Activated CD8-positive, alpha-beta memory T cell treated with anti-CD3 and anti-CD28 coated beads for 4 hours (primary cell): Measurements from ENCODE around the gene IGFL1.
"Not testable (repeated sequence)": the region's sequence is repeated elsewhere in the genome, so short reads cannot be mapped to it uniquely, and the experiment has no call there.

Experiments used
- DNase-seq, 2 donors: peaks; one replicate each; pipeline ENCODE4 v3.0.0-alpha.2; 2020; ENCODE audit warnings: low read depth in 2 of 2

IGFL1 gene

DNA sequence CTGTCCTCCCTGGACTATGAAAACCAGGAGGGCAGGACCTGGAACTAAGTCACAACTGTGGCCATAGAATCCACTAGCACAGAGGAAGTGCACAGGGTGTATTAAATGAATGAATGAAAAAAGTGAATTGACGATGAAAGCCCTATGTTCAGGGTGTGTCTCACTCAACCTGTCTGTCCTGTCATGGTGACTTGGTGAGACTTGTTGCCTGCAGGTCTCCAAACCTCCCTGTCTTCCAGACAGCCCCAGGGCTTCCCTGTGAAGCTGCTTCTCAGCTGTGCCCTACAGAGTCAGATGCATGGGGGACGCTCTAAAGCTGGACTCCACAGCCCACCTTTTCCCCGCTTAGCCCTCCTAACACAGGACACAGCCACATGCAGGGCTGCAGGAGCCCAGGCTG is 4.8 kb upstream of the IGFL1 start:
- no peak for DNase-seq

DNA sequence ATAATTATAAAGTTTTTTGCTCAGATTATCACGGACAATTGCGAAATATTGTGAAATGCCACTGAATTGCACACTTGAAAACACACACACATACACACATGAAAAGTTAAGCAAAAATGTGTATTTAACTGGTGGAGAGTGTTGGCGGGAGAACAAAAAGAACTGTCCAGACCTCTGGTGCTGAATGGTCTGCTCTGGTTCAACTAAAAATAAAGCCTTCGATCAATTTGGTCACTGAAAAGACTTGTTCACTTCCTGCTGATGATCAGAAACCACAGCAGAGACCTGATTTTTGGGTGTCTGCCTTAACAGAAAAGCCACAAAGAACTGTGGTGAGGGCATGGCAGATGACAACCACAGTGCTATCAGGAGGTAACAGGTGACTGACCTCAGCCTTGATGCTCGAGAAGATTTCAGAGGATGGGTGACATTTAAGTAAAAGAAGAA is 4.0 kb upstream of the IGFL1 start:
- no peak for DNase-seq

DNA sequence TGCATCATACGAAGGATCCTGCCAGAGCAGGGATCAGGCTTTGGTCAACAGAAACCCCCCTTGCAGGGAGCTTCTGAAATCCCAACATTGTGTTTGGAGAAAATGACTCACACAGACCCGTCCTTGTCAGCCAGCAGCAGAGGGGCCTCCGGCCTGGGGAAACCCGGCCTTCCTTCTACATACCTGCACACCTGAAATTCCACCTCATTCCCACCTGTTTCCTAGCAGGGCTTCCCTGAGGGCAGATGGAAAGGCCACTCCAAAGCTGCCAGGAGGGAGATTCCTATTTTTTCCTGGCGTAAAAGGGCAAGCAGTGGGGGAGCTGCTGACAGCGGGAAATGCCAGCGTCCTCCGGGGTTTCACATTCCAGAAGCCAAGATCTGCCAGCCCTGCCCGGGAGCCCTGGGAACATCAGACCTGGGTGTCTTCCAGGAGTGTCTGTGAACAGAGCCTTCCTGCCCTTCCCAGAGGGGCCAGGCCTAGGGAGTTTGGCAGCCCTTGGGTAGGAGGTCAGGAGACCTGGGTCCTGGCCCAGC is 3.0 kb upstream of the IGFL1 start:
- no peak for DNase-seq

DNA sequence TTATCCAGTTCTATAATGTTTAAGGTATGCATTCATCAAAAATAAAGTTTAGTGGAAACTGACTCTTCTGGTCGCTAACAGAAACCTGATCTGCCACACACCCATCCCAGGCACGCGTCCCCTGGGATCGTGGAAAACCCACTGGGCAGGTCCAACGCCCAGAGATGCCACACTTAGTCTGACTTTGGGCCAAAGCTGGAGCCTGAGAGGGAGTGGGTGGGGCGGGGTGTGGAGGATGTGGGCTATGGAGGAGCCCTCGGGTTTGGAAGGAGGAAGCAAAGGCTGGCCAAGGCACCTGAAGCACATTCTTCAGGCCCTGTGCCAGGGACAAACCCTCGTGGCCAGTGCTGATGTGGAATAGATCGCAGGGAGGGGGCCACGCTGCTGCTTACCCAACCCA is 2.5 kb downstream of the IGFL1 start:
- DNase-seq = no peak

DNA sequence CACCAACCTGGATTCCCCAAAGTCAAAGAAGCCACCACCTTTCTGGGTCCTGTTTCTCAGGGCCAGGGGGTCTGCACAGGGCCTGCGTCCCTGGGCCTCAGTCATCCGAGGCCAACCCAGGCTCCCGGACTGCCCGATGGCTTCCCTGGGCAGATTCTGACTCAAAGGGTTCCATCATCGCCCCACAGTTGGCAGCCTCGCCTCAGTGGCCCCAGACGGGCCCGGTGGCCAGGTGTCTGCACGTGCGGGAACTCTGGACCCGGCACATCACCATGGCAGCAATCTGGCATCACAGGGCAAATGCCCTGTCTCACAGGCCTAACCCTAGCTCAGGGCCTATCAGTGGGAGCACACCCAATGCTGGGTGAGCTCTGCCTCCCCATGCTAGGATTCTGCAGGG is 2.9 kb downstream of the IGFL1 start:
- DNase-seq = no peak

DNA sequence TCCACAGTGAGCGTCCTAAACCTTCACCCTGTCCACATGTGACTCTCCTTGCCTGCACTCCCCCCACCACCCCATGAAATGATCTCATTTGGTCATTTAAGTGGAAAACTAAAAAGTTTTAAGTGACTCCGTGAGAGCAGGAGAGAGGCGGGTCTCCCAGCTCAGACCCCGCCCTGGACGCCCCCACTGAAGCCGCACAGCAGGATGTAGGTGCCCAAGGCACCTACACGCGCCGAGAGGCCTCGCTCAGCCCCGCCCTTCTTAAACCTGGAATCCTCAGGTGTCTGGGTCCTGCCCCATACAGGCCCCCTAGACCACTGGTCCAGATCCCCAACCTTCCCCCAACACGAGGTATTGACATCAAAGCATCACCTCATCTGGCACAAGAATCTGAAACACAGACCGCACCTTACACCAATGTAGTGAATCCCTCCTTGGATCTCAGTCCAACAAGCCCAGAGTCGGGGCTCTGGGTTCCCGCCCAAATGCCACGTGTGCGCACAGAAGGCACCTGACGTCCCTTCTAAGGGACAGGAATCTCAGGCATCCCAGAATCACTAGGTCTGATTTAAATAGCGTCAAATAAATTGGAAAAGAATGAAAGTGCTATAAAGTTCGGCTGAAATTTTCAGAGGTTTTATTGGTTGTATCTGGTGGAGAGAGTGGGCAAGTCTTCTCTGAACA is 3.5 kb downstream of the IGFL1 start:
- no peak for DNase-seq

DNA sequence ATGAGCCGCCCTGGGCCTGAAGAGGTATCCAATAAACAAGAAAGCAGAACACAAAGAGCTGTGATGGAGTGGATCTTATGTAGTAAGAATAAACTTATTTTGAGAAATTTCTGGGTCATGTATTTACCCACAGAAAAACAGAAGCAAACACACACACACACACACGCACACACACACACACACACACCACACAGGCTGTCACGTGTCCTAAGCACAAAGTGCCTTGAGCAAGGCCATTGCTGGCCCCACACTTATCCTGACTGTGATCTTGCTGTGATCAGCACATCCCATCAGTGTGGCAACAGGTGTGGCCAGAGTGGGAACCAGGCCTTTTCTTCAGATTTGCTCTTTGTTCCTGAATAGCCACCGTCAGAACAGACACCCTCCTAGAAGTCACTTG is 4.3 kb downstream of the IGFL1 start:
- not testable (repeated sequence) for DNase-seq

DNA sequence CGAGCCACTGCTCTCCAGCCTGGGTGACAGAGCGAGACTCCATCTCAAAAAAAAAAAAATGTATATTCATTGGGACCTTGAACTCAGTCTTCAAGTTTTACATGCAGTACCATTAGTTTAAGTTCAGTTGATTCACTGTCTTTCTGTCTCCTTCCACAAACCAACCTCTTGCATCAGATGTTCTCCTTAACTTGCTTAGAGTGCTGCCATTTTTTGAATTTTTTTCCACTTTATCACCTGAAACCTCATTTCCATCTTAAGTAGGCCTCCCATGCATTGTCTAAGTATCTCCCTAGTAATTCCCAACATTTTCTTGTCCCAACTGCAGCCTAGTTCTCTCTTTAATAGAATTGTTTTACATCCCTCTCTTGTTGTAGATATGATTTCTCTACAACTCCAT is 8.6 kb downstream of the IGFL1 start:
- DNase-seq = not testable (repeated sequence)

DNA sequence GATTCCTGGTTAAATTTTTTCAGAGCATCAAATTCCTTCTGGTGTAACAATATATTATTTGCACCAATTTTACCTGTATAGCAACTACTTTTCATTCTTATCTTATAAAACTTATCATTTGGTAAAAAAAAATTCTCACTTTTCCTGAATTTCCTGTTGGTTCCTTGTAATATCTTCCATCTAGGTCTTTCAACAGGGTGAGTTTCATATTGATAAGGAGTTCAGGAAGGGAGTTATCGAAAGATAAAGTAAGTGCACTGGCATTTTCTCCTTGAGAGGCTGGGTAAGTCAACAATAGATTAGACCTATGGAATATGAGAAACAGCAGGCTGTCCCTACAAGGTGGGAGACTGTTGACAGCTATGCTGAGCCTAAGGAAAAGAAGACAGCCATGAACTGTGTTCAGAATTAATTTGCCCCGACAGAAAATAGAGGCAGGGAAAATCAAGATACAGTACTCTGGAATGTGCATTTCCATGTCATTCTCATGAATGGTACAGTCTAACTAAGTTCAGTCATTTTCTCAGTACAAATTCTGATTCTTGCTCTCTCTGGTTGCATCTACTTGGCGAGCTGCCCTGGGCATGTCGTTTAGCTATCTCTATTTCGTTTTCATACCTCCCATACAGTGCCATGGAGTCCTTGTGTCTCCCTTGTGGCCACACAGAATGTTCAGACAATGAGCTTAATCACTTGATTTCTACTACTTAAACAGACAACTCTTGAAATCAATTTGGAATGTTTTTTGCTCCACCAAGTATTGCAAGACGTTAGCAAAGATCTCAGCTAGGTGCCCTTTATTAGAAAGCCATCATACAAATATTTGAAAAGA is 9.9 kb downstream of the IGFL1 start:
- DNase-seq = no peak

DNA sequence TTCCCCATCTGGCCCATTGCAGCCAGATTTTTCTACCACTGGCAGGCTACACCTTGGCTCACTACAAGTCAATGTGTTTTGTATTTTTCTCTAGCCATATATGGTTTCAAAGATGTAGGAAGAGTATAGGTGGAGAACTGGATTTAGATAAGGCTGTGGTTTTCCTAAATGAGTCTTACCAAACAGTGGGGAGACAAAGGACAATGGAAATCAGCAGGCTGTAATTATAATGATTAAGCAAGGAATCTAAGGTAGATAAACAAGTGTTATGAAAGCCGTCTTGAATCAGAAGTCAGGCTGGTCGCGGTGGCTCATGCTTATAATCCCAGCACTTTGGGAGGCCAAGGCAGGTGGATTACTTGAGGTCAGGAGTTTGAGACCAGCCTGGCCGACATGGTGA is 11.2 kb downstream of the IGFL1 start:
- DNase-seq = no peak

DNA sequence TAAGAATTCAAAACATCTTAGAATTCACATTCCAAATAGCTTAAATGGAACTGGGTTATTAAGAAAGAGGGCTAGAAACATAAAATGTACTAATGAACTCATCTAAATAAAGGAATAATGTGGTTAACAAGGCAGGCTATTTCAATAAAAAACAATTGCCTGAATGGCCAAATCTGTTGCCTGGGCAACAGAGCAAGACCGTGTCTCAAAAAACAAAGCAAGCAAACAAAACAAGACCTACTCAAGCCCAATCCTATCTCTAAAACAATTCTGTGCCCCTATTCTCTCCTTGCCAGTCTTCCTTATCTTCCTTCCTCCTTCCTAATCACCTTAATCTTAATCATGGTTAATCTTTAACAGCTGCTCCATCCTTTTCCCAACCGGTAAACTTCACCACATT is 12.1 kb downstream of the IGFL1 start:
- no peak for DNase-seq

DNA sequence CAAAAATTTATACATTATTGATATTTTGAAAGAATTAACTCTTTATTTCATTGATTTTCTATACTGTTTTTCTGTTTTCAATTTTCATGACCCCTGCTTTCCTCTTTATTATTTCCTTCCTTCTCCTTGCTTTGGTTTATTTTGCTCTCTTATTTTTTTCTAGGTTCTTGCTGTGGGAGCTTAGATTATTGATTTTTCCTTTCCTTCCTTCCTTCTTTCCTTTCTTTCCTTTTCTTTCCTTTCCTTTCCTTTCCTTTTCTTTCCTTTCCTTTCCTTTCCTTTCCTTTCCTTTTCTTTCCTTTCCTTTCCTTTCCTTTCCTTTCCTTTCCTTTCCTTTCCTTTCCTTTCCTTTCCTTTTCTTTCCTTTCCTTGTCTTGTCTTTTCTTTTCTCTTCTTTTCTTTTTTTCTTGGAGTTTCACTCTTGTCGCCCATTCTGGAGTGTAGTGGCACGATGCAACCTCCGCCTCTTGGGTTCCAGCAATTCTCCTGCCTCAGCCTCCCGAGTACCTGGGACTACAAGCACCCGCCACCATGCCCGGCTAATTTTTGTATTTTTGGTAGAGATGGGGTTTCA is 13.6 kb downstream of the IGFL1 start:
- DNase-seq = not testable (repeated sequence)

DNA sequence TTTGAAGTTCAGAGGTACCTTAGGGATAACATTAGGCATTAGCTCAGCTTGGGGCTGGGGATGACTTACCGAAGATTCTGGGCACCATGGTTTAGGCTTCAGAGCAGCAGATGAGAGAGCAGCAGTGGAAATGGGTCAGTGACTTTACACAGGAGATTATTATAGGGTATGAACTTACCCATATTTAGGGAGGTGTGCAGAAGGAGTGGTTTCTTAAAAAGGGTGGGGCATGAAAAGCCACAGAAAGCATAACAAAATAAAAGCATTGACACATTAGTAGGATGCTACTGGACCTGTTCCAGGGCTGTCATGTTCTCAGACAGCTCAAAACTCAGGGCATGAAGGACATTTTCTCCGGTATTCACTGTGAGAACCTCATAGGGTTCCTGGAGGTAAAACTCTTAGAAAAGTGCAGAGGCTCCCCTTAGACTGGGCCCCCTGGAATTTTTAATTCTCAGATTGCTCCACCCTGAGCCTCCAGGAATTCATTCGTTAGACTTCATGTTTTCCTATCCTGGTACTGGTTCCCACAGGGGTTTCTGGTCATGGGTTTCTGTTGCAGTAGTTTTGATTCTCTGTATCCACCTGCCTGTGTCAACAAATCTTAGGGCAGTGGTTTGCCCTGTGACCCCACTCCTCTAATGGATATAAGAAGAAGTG is 20.7 kb downstream of the IGFL1 start:
- DNase-seq = no peak

DNA sequence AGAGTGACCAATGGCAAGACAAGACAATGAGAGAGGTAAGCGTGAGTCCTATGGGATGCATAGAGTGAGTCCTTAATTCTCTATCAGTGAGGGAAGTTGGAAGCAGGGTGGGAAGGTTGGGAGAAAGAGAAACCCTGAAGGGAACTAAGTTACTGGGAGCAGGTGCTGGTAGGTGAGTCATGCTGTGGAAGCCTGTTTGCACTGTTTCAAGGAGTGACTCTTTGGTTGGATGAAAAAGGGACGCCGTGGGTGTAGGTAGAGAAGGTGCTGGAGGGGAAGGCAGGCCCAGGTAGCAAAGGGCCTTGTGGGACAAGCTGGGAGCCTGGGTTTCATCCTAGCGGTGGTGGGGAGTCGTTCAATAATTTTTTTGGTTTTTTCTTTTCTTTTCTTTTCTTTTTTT is 21.9 kb downstream of the IGFL1 start:
- no peak for DNase-seq

DNA sequence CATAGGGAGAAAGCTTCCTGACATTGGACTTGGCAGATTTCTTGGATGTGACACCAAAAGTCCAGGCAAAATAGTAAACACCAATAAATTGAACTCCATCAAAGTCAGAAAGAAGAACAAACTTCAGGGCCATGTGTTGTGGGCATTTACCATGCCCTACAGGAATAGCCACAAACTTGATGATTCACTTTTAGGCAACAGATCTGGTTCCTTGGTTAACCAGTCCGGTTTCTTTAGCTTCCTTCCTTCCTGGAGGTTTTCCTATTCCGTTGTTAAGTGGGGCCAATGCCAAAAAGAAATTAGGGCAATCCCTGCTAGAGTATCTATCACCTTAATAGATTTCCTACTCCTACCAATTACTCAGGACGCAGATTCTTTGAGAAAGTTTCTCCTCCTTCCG is 25.2 kb downstream of the IGFL1 start:
- no peak for DNase-seq

DNA sequence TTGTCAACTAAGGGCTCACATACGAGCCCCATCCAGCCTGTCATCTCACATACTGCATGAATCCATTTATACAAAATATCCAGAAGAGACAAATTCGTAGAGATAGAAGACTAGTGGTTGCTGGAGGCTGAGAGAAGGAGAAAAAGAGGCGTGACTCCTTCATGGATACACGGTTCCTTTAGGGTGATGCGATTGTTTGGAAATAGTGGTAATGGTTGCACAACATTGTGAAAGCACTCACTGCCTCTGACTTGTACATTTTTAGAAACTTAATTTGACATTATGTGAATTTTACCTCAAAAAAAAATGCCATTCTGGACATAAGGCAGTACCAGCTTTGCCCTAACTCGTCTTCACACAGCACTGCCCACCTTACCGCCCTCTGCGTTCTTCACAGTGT is 27.3 kb downstream of the IGFL1 start:
- DNase-seq = no peak

DNA sequence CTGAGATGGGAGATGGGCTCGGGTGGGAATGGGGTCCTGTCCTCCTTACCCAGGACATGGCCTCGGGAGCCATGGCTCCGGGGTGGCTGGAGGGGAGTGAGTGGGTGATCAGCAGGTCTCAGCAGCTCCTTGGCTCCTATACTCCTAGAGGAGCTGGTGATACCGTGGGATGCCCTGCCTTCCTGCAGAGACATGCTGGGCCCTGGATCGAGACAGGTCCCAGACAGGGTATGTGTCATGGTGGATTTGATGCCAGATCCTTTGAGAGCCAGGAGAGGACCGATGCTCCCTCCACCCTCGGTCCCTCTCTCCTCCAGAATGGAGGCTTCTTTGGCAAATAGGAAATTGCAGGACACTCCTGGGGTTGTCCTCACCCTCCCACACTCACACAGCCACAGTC is 32.0 kb downstream of the IGFL1 start:
- DNase-seq = not testable (repeated sequence)

DNA sequence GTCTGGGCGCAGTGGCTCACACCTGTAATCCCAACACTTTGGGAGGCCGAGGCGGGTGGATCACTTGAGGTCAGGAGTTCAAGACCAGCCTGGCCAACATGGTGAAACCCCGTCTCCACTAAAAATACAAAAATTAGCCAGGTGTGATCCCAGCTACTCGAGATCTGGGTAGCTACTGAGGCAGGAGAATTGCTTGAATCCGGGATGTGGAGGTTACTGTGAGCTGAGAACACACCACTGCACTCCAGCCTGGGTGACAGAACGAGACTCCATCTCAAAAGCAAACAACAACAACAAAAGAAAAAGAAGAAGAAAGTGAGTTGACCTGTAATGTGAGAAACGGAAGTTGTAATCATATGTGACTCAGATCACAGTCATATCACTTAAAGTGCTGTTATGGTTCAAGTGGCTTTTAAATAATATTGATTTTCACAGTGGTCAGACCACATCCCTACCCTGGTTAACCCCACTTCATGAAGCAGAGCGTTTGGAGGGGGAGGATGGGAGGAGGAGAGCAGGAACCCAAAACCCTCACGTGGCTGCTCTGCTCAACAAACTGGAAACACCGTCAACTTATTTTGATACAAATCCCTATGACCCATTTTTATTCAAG is 33.2 kb downstream of the IGFL1 start:
- peak; percentile 39 to 42 for DNase-seq

DNA sequence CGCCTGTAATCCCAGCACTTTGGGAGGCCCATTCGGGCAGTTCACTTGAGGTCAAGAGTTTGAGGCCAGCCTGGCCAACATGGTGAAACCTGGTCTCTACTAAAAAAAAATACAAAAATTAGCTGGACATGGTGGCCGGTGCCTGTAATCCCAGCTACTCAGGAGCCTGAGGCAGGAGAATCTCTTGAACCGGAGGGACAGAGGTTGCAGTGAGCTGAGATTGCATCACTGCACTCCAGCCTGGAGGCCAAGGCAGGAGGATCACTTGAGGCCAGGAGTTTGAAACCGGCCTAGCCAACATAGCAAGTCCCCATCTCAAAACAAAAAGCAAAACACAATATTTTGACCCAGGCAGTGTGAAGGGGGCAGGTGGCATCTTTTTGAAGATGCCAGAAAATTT is 35.3 kb downstream of the IGFL1 start:
- DNase-seq = not testable (repeated sequence)

DNA sequence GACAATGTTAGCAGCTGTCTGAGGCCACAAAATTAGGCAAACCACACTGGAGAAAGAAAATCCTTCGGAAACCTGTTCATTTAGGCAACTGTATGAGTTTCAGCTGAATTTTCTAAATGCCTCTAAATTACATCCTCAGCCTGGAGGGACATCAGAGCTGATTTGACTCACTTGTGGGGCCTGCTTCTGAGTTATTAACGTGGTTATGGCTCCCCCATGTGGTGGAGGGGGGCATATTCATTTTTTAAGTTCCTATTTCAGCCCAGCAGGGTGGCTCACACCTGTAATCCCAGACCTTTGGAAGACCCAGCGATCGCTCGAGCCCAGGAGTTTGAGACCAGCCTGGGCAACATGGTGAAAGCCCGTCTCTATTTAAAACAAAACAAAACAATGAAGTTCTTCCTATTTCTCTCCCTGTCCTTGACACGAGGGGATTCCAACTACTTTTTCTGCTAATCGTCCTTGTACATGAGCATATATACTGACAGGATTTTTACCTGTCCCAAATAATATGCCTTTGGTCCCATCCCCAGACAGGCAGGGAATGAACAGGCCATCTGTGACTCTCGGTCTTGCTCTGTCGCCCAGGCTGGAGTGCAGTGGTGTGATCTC is 35.8 kb downstream of the IGFL1 start:
- peak; percentile 44 to 48 for DNase-seq

DNA sequence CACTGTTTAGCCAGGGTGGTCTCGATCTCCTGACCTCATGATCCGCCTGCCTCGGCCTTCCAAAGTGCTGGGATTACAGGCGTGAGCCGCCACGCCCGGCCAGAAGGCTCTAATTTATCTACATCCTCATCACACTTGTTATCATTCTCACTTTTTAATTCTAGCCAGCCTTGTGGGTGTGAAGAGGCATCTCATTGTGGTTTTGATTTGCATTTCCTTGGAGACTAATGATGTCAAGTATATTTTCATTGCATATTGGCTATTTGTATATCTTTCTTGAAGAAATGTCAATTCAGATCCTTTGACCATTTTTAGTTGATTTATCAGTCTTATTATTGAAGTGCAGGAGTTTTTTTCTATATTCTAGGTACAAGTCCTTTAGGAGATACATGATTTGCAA is 39.6 kb downstream of the IGFL1 start:
- no peak for DNase-seq
